Measurements from ENCODE around the gene ARID3C.

Gene ARID3C

DNA sequence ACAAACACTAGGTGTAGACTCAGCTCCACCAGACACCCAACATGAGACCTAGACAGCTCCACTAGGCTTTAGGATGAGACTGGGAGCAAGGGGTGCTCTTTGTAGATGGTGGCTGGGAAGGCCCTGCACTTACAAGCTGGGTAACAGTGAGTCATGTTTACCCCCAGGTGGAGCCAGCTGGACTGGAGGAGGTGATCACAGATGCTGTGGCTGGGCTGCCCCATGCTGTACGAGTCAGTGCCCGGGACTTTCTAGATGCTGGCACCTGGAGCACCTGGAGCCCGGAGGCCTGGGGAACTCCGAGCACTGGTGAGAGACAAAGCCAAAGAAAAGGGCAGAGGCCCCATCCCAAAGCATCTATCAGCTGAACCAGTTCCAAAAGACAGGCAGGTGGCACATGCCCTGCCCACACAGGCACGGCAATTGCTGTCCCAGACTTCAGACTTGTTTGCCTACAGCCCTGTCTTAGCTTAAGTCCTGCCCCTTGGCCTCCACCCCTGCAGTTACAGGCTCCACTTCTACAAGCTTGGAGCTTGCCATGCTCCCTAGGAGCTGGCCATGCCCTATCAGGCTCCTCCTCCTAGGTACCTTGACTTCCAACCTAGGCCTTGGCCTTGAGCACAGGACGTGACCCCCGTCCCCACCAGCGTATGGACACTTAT lies 30.9 kb upstream of the ARID3C start:
- DNase-seq: no peak
- H3K9me3 Mint-ChIP-seq: no peaks in the 10 kb centered on the region
- peaks cover 7 to 10% of the 10 kb centered on the region in 2 donors for H3K4me1 Mint-ChIP-seq
- no peak for ATAC-seq (replicated peaks)
- H3K27me3 Mint-ChIP-seq: no peaks in the 10 kb centered on the region
- H3K36me3 Mint-ChIP-seq: peaks cover 6 to 18% of the 10 kb centered on the region in 2 donors
- no peak overlapping the region for H3K27ac Mint-ChIP-seq
- no peak overlapping the region for H3K4me3 Mint-ChIP-seq

DNA sequence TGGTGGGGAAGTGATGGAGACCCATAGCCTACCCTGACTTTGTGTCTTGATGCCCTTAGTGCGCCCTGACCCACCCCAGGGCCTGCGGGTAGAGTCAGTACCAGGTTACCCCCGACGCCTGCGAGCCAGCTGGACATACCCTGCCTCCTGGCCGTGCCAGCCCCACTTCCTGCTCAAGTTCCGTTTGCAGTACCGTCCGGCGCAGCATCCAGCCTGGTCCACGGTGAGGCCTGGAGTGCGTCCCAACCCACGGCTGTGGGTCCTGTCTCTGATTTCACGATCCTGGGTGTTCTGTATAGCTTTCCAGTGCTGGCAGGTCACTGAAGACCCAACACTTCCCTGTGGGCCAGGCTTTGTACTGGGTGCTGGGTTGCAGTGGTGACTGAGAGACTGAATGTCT lies 29.6 kb upstream of the ARID3C start:
- Mint-ChIP-seq H3K27me3 (no peaks in the 10 kb centered on the region), H3K4me3 (no peak overlapping the region), H3K4me1 (no peaks in the 10 kb centered on the region), H3K9me3 (no peaks in the 10 kb centered on the region), H3K36me3 (peaks cover 4 to 18% of the 10 kb centered on the region in 2 donors), H3K27ac (no peak overlapping the region)
- no peak for ATAC-seq (replicated peaks)
- DNase-seq: no peak

DNA sequence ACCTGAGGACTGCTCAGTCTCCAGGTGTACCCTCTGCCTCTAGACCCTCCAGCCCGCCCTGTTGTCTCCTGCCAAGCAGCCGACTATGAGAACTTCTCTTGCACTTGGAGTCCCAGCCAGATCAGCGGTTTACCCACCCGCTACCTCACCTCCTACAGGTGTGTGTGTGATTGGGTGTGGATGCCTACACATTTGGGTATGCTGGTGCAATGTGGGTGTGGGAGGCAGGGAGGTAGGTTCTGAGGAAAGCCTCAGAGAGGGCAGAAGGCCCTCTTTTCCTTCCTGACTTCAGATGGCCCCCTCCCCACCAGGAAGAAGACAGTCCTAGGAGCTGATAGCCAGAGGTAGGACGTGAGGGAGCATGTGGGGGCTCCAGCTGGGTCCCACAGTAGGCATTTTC lies 28.1 kb upstream of the ARID3C start:
- ATAC-seq (replicated peaks): no peak
- Mint-ChIP-seq H3K9me3 (no peaks in the 10 kb centered on the region), H3K4me1 (peaks cover 9 to 13% of the 10 kb centered on the region in 2 donors), H3K27me3 (no peaks in the 10 kb centered on the region), H3K36me3 (peaks cover 8 to 21% of the 10 kb centered on the region in 2 donors), H3K4me3 (no peak overlapping the region), H3K27ac (no peak overlapping the region)
- no peak for DNase-seq

DNA sequence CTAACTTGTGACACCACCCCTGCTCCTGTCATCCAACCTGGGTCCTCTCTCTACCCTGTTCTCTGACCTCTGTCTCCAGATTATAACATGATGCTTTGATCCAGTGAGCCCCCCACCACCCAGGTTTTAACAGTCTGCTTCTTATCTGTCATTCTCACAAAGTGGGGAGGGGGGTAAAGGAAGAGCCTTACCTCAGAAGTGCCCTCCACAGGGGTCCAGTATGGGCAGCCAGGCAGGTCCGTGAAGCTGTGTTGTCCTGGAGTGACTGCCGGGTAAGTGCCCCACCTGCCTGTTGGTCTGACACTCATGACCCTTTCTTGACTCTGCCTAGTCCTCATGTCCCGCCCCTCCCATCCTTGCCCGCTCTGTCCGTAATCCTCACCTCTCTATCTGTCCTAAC lies 26.5 kb upstream of the ARID3C start:
- no peaks in the 10 kb centered on the region for H3K27me3 Mint-ChIP-seq
- ATAC-seq (replicated peaks): no peak
- no peak overlapping the region for H3K27ac Mint-ChIP-seq
- peaks cover 9 to 27% of the 10 kb centered on the region in 2 donors for H3K4me1 Mint-ChIP-seq
- H3K4me3 Mint-ChIP-seq: no peak overlapping the region
- no peak for DNase-seq
- no peaks in the 10 kb centered on the region for H3K9me3 Mint-ChIP-seq
- peaks cover 7 to 10% of the 10 kb centered on the region in 2 donors for H3K36me3 Mint-ChIP-seq

DNA sequence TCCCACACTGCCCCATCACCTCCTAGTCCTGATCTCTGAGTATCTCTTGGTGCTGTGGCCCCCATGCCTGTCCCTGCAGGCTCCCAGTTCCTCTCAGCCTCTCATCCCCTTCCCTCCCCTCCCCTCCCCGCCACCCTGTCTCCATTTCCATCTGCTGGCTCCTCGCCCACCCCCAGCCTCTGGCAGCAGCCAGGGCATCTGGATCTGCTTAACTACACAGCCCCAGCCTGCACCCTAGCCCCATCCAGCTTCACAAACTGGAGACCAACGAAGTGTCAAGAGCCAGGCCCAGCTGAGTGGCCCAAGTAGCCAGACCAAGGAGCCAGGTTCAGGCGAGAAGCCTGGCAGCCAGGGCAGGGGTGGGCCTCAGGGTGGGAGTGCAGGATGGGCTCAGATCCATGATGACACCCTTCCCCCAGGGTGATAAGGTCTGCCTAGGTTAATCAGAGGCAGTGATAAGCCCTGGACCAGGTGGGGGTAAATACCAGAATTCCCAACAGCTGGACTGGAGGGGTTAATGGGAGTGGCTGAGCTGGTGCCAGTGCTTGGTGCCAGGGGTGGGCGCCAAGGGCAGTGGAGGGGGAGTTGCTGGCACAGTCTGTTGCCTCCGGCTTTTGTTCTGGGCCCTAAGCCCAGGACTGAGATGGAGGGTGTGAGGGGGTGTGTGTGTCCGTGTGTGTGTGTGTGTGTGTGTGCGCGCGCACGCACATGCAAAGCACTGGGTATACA lies 25.6 kb upstream of the ARID3C start:
- no peaks in the 10 kb centered on the region for H3K9me3 Mint-ChIP-seq
- ATAC-seq (replicated peaks): no peak
- peaks cover 9 to 32% of the 10 kb centered on the region in 2 donors for H3K4me1 Mint-ChIP-seq
- DNase-seq: no peak
- no peaks in the 10 kb centered on the region for H3K27me3 Mint-ChIP-seq
- H3K4me3 Mint-ChIP-seq: no peak overlapping the region
- H3K36me3 Mint-ChIP-seq: peaks cover 12 to 13% of the 10 kb centered on the region in 2 donors
- H3K27ac Mint-ChIP-seq: no peak overlapping the region

DNA sequence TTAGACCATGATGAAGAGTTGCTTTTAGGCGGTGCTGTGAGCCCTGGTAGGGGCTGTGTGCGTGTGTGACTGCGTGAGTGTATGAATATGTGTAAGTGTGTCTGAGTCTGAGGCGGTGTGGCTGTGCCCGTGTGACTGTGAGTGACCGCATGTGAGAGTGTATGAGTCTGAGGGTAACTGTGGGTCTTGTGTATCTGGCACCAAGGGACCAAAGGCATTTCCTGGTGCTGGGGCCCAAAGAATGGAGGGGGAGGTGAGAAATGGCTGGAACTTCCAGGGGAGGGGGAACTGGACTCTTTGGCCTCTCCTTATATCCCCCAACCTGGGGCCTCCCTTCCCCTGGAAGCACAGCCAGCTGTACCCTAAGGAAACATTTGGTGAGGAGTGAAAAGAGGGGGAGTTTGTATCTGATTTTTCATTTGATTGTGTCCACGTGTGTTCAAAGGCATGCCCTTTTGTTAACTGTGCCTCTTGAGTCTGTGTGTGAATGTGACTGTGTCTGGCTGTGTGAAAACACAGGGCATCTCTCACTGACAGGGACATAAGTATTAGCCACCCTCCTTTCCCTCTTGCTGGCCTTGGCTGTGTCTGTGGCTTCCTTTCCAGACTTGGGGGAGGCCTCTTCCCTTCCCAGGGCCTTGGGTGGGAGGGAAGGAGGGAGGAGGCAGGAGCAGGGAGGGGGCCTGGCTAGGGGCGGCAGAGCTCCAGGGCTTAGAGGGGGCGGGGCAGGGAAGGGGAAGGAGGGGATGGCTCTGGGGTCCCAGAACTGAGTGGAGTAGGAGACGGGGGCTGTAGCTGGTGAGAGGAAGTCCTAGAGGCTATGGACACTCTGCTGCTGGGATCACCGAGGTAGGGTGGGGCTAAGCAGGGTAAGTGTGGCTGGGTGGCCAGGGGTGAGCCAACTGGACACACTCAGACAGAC lies 24.5 kb upstream of the ARID3C start:
- peak overlapping the region; percentile 14 for H3K27ac Mint-ChIP-seq
- peaks cover 23 to 24% of the 10 kb centered on the region in 2 donors for H3K36me3 Mint-ChIP-seq
- H3K4me1 Mint-ChIP-seq: peaks cover 14 to 43% of the 10 kb centered on the region in 2 donors
- H3K4me3 Mint-ChIP-seq: peak overlapping the region in 1 of 2 donors; percentile 8
- ATAC-seq (replicated peaks): no peak
- no peaks in the 10 kb centered on the region for H3K9me3 Mint-ChIP-seq
- H3K27me3 Mint-ChIP-seq: no peaks in the 10 kb centered on the region
- DNase-seq: no peak

DNA sequence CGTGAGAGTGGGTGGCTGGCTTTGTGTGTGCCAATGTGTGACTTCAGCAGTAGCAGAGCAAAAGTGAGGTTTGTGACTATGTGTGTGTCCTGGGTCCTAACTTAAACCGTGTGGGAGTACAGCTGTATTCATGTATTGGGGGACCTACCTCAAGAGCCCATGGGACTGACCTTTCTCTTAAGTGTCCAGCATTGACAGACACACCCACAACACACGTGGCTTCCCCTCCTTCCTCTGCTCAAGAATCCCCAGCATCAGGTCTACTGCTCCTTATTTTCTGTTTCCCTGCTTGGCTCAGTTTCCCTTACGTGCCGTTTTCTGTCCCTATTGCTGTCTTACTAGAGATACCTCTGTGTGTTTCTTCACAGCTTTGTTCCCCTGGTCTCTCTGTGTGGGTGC lies 23.7 kb upstream of the ARID3C start:
- Mint-ChIP-seq H3K4me3 (no peak overlapping the region), H3K4me1 (peaks cover 22 to 51% of the 10 kb centered on the region in 2 donors), H3K9me3 (no peaks in the 10 kb centered on the region), H3K27me3 (no peaks in the 10 kb centered on the region), H3K27ac (peak overlapping the region; percentile 14), H3K36me3 (peaks cover 27 to 31% of the 10 kb centered on the region in 2 donors)
- DNase-seq: no peak
- no peak for ATAC-seq (replicated peaks)

DNA sequence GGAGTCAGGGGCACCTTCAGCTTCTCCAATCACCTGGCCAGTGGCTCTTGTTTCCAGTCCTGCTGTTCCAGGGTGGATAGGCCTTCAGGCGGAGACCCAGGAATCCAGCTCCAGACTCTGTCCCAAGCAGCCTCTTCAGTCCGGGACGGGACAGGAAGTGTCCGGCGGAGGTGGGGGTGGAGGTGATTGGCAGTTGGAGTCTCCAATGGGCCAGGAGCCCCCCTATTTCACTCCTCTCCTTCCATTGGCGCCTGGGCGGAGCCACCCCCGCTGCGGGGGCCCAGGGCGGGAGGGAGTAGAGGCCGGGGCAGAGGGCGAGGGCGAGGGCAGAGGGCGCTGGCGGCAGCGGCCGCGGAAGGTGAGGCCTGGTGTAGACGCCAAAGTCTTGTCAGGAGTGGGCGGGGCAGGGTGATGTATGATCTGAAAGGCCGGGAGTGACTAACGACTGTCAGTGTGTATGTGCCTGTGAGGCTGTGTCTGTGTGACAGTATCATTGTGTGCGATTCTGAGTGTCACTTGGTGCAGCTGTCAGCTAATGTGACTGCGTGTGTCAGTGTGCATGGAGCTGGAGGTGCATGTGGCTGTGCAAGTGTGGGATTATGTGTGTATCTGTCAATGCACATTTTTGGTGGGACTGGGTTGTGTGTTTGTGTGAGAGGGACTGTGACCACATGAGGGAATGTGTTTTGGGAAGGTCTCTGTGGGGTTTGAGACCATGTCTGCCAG lies 23.2 kb upstream of the ARID3C start, which contains the start of gene IL11RA:
TSS of gene IL11RA (plus strand) at position 310 of the 726 bp plus-strand sequence. CDS start 3,033 bp downstream, outside the sequence.
- ATAC-seq (replicated peaks): peak; percentile 65 to 68
- Mint-ChIP-seq H3K27ac (peak within 1 kb of the TSS; percentile 14), H3K9me3 (no peaks in the 10 kb centered on the region), H3K4me3 (peak within 1 kb of the TSS in 1 of 2 donors; percentile 8), H3K36me3 (peaks cover 27 to 35% of the 10 kb centered on the region in 2 donors), H3K4me1 (peaks cover 27 to 56% of the 10 kb centered on the region in 2 donors), H3K27me3 (no peaks in the 10 kb centered on the region)
- DNase-seq: no peak

DNA sequence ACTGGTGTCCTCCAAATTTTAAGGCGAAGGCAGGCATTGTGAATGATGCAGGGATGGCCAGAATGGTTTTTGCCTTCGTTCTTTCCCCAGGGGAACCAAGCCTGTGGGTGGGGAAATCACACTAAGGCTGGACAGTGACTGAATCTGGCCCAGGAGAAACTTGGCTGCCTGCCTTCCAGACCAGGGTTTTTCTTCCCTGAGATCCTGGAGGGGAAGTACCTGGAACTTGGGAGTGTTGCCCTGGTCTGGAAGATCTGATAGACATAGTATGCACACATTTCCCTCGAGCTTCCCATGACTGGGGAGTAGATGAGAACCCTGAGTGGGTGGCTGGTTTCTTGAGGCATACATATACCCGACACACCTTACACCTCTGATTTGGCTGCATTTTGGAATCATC lies 22.5 kb upstream of the ARID3C start:
- no peak overlapping the region for H3K4me3 Mint-ChIP-seq
- peaks cover 28 to 60% of the 10 kb centered on the region in 2 donors for H3K4me1 Mint-ChIP-seq
- H3K27me3 Mint-ChIP-seq: no peaks in the 10 kb centered on the region
- H3K27ac Mint-ChIP-seq: no peak overlapping the region
- DNase-seq: no peak
- H3K36me3 Mint-ChIP-seq: peaks cover 27 to 35% of the 10 kb centered on the region in 2 donors
- no peak for ATAC-seq (replicated peaks)
- no peaks in the 10 kb centered on the region for H3K9me3 Mint-ChIP-seq

DNA sequence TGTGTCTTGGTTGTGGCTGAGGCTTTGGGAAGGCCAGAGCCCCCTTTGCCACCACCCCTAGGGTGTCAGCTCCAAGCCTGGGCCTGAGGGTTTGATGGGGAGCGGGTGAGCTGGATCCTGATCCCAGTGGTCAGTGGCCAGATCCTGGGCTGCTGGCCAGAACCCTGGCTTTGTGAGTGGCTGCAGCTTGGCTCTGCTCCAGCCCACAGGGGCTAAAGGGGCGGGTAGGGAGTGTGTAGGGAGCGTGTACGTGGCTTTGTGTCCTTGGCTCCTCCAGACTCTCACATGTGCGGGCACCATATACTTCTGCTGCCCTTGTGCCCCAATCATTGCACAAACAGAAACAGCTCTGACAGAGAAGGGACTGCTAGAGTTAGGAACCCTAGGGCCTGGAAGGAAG lies 21.9 kb upstream of the ARID3C start:
- ATAC-seq (replicated peaks): no peak
- peaks cover 27 to 35% of the 10 kb centered on the region in 2 donors for H3K36me3 Mint-ChIP-seq
- DNase-seq: no peak
- no peaks in the 10 kb centered on the region for H3K9me3 Mint-ChIP-seq
- H3K27ac Mint-ChIP-seq: no peak overlapping the region
- peaks cover 31 to 64% of the 10 kb centered on the region in 2 donors for H3K4me1 Mint-ChIP-seq
- no peaks in the 10 kb centered on the region for H3K27me3 Mint-ChIP-seq
- no peak overlapping the region for H3K4me3 Mint-ChIP-seq

DNA sequence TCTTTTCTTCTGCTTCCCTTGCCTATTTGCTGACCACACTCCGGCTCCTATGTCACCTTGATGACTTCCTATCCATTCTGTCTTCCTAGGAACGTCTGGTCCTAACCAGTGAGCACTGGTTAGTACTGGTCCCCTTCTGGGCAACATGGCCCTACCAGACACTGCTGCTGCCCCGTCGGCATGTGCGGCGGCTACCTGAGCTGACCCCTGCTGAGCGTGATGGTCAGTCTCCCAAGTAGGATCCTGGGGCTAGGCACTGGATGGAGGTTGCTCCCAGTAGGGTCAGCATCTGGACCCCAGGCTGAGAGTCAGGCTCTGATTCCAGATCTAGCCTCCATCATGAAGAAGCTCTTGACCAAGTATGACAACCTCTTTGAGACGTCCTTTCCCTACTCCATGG lies 19.8 kb upstream of the ARID3C start:
- Mint-ChIP-seq H3K9me3 (no peaks in the 10 kb centered on the region), H3K4me1 (peaks cover 31 to 64% of the 10 kb centered on the region in 2 donors), H3K27ac (no peak overlapping the region), H3K36me3 (peaks cover 27 to 28% of the 10 kb centered on the region in 2 donors), H3K27me3 (no peaks in the 10 kb centered on the region), H3K4me3 (peak overlapping the region in 1 of 2 donors; percentile 46)
- no peak for DNase-seq
- no peak for ATAC-seq (replicated peaks)

DNA sequence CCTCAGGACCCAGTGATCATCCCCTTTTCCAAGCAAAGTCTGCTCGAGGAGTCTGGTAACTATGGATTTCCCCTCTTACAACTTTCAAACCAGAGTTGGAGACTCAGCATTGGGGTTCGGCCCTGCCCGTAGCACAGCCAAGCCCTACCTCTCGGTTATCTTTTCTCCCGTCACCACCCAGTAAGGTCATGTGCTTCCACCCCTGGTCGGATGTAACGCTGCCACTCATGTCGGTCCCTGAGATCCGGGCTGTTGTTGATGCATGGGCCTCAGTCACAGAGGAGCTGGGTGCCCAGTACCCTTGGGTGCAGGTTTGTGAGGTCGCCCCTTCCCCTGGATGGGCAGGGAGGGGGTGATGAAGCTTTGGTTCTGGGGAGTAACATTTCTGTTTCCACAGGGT lies 18.8 kb upstream of the ARID3C start:
- Mint-ChIP-seq H3K27me3 (no peaks in the 10 kb centered on the region), H3K4me1 (peaks cover 26 to 57% of the 10 kb centered on the region in 2 donors), H3K36me3 (peaks cover 24 to 28% of the 10 kb centered on the region in 2 donors), H3K9me3 (no peaks in the 10 kb centered on the region), H3K27ac (peak overlapping the region; percentile 88), H3K4me3 (peak overlapping the region; percentile 88 to 95)
- DNase-seq (no peak), ATAC-seq (replicated peaks) (no peak)

DNA sequence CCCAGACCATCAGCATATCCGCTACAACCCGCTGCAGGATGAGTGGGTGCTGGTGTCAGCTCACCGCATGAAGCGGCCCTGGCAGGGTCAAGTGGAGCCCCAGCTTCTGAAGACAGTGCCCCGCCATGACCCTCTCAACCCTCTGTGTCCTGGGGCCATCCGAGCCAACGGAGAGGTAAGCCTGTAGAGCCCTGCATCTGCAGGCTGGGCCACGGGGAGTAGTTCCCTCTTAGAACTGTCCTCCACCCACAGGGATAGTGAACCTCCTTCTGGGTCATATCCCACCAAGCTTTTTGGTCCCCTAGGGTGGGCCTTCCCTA lies 18.2 kb upstream of the ARID3C start:
- peak overlapping the region; percentile 88 for H3K27ac Mint-ChIP-seq
- H3K4me1 Mint-ChIP-seq: peaks cover 22 to 51% of the 10 kb centered on the region in 2 donors
- ATAC-seq (replicated peaks) (no peak), DNase-seq (no peak)
- H3K4me3 Mint-ChIP-seq: peak overlapping the region; percentile 88 to 95
- peaks cover 24 to 26% of the 10 kb centered on the region in 2 donors for H3K36me3 Mint-ChIP-seq
- H3K9me3 Mint-ChIP-seq: no peaks in the 10 kb centered on the region
- H3K27me3 Mint-ChIP-seq: no peaks in the 10 kb centered on the region

All from stimulated activated naive B cell treated with anti-CD40 and anti-IgM and Interleukin-4, amounts not matched to agents 10 μg/mL and 1 μg/mL and 100 μg/mL, for 72 hours (primary cell).